Activated naive CD4-positive, alpha-beta T cell (primary cell): ENCODE data around the gene SNX9.
"Not testable (repeated sequence)": the region's sequence is repeated elsewhere in the genome, so short reads cannot be mapped to it uniquely, and the experiment has no call there.

Experiments used
- DNase-seq, 4 experiments: peaks; one replicate each; lab custom pipeline; 2025; lab: John Stamatoyannopoulos, UW

Gene SNX9

DNA sequence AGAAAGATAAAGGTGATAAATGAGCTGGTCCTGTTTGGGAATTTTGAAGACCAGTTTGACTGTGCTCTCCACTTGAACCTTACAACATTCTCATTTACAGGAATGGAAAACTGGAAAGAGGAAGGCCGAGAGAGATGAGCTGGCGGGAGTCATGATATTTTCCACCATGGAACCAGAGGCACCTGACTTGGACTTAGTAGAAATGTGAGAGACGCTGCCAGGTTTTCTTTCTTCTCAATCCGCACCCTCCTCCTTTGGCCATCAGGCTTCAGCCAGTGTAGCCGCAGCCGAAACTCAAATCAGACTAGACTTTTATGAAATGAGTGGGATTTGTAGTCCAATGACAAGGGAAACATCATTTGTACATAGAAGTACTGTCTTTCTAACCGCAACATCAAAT is 104.0 kb downstream of the SNX9 start:
- DNase-seq: no peak

DNA sequence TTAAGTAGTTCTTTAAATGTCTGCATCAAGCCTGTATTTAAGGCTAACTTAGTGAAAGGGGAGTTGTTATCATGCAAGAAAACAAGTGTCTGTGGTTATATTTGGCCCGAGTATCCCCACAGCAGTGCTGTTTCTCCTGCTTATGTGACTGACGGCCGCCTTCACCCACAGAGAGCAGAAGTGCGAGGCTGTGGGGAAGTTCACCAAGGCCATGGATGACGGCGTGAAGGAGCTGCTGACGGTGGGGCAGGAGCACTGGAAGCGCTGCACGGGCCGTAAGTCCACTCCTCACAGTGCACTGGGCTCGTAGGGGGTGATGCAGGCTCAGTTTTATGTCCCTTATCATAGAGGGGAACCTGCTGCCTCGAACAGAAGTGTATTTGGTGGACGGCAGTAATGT is 105.4 kb downstream of the SNX9 start:
- DNase-seq: no peak

DNA sequence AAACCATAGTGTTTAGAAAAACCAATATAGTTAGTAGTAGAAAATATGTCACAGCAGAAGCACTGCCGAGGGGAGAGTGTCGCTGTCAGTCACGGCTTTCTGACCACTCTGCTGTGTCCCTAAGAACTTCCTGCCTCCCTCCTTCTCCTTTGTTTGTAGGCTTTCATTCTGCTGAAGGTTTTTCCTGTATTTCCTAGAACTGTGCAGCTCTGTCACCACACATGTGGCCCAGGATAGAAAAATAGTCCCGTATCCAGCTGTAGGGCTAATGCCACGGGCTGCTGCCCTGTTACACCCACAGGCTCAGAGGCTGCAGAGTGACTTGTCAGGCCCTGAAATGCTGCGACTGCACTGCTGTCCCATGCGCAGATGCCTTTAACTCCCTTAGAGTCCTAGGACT is 106.0 kb downstream of the SNX9 start:
- no peak for DNase-seq

DNA sequence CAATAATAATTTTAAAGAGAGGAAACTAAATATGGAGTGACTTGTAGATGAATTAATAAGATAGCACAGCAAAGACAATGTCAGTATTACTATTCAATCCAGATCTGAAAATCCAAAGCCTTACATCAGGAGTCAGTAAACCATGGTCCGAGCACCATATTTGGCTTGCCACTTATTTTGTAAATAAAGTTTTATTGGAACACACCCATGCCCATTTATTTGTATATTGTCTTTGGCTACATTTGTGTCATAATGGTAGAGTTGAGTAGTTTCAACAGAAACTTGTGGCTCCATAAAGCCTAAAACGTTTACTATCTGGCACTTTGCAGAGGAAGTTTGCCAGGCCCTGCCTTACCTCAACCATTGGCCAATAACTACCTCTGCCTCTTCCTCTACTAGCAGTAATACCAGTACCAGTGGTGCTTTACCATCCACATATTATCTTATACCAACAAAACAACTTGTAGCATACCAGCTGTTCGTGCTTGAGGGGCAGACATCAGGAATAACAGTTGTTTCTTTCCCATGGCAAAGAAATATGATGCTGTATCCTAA is 106.8 kb downstream of the SNX9 start:
- DNase-seq: no peak

DNA sequence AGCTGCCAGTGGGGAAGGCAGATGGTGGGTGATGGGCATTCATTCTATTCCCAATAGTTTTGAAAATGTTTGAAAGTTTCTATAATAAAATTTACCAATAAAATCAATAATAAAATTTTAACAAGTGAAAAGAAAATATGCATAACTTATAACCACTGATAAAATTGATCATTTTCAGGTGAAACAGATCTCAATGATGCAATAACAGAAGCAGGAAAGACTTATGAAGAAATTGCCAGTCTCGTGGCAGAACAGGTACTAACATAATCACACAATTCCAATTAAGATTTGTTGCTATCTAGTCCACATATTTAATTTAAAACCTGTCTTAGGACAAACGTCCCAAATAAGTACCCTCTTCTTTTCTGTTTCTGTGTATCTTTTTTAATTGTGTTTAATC is 112.7 kb downstream of the SNX9 start:
- no peak for DNase-seq

DNA sequence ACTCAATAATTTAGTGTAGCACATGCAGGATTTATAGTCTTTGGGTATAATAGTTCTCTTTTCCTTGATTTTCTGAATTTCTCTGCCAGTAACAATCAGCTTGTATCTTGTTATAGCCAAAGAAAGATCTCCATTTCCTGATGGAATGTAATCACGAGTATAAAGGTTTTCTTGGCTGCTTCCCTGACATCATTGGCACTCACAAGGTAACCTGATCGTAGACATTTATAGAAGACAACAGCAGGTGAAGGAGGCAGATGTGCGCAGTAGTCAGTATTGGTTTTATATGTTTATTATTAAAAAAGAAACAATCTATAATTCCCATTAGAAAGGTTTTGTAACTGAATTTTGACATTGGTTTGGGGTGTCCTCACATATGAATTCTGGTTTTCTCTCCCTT is 114.3 kb downstream of the SNX9 start:
- DNase-seq: no peak

DNA sequence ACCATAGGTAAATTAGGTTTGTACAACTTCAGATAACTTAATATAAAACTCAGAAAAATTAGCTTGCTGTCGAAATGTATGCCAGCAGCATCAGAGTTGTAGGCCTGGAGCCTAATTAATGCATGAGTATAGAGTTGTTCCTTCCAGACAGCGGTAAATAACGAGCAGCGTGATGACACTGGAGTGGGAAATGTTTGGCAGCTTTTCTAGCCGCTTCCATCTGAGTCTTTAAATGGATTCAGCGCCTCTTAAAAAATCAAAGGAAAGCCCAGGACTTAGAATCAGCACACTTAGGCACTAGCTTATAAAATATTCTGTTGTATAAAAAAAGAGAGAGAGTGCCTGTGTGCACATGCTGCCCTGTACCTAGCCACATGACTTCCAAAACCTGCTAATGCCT is 114.9 kb downstream of the SNX9 start:
- no peak for DNase-seq

DNA sequence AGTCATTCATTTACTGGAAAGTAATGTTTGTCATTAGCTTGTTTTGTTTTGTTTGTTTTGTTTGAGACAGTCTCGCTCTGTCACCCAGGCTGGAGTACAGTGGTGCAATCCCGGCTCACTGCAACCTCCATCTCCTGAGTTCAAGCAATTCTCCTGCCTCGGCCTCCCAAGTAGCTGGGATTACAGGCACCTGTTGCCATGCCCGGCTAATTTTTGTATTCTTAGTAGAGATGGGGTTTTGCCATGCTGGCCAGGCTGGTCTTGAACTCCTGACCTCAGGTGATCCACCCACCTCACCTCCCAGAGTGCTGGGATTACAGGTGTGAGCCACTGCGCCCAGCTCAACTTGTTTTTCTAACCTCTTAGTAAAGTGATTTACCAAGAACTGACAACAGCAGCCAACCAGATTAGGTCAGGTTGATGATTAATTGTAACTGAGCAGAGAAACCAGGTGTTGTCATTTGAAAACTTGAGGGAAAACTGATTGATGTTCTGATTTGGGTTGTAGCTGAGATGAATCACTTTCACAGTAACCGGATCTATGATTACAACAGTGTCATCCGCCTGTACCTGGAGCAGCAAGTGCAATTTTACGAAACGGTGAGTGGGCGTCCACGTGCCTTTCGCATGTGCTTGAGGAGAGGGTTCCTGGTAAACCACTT is 117.5 kb downstream of the SNX9 start:
- not testable (repeated sequence) for DNase-seq

DNA sequence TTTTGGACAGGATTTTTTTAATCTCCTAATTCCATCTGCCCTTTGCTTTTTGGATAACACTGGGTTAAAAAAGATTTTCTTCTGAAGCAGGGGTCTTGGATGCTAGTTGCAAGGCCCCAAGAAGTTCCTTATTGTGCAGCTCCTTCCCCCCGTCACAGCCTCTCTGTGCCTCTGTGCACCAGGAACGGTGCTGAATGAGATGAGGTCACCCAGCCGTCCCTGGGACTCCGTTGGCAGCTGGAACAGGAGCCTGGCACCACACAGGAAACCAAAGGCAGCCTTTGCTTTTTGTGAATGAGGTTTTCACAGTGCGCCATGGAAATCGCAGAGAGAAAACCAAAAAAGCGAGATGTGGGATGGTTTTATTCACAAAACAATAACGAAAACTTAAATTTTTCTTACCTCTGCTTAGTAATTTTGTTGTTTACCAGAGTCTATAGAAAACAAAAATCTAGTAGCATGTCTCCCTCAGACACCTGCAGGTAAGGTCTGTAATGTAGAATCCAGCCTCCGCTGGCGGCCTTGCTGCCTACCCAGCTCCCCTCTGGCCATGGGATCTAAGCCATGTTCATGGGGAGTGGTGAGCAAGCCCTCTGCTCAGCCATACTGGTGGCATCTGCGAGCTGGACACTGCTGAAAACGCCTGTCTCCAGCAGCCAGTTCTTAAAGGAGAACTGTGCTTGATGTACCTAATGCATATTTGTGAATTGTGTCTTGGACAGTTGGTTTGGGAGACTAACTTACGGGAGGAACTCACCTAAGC is 118.2 kb downstream of the SNX9 start:
- DNase-seq: no peak

DNA sequence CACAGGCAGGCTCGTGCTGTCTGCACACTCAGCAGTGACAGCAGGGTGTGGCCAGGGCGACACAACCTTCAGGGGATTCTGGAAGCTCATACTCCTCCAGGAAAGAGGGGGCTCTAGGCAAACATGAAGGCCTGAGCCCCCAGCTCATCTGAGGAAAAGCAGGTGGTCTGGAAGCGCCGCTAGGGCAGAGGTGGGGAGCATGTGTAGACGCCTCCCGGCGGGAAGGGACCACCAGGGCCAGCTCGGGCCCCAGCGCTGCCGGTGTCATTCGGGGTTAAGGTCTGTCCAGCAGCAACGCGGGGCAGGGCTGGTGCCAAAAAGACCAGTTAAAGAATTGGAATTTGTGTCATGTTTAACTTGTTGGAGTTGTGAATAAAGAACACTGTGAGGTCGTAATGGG is 119.3 kb downstream of the SNX9 start:
- no peak for DNase-seq

DNA sequence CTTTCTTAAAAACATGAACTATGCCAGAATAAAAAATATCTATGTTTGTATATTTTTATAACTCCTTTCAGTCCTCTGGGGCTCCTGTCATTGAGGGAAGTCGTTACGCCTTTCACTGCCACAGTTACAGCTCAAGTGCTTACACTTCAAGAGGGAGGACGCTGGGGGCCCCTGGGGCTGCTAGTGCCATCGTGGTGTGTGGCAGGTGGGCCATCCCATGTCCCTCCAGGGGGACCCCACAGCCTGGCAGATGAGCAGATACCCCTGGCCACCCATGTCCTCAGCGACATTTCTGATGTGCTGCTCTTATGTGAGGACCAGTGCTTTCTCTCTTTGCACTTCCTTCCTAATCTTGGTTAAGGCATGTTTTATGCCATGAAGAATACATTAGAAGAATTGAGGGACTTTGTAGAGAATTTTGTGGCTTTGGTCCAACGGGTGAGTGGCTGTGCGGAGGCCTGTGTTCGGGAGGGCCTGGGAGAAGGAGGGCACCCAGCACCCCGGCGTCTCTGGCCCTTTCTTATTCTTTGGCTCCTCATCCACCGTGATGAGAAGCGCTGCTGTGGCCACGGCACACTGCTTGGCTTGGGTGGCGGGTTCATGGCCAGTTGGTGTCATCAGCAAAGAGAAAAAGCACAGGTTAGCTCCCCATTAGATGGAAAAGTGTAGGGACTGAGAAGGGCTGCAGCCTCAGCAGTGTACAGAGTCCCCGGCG is 120.4 kb downstream of the SNX9 start:
- DNase-seq: no peak

DNA sequence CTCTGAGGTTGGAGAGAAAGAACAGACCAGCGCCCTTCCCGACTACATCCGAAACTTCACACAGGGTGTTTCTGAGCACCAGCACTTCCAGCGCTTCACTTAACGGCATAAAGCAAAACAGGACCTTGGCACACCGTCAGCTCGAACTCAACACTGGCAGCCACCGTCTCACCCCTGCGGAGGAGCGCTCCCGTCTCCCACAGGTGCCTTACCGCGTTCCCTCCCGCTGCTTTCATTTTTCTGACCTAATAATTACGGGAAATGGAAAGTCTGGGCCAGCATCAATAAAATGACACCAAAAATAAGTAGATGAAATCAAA is 120.9 kb downstream of the SNX9 start:
- no peak for DNase-seq

DNA sequence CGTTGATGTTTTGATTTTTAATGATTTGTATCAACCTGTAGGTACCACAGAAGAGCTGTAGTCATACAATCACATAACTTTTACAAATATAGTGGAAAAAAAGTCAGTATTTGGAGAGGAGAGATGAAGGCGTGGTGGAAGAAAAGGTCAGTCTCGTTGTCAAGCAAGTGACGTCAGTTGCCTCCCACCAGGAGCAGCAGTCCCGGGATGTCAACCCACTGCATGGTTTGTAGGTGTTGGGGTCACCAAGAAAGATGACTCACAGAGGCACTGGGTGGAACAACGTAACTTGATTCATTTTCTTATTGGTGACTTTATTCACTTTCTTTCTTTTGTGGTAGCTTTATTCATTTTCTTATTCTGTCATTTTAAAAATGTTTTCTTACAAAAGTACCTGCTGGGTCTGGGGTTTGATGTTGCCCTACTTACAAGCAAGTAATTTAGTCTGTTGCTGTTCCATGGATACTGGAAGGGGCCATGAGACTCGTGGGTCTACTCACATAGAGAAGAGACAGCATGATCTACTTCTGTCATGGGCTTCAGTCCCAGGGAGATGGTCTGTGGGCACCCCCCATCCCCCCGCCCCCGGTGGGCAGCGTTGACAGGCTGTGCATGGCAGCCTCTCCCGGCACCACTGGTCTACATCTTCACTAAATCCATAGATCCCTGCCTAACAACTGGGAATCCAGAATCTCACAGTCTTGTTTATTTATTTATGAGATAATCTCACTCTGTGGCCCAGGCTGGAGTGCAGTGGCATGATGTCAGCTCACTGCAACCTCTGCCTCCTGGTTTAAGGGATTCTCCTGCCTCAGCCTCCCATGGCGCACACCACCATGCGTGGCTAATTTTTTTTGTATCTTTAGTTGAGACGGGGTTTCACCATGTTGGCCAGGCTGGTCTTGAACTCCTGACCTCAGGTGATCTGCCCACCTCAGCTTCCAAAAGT is 122.2 kb downstream of the SNX9 start:
- DNase-seq: no peak

DNA sequence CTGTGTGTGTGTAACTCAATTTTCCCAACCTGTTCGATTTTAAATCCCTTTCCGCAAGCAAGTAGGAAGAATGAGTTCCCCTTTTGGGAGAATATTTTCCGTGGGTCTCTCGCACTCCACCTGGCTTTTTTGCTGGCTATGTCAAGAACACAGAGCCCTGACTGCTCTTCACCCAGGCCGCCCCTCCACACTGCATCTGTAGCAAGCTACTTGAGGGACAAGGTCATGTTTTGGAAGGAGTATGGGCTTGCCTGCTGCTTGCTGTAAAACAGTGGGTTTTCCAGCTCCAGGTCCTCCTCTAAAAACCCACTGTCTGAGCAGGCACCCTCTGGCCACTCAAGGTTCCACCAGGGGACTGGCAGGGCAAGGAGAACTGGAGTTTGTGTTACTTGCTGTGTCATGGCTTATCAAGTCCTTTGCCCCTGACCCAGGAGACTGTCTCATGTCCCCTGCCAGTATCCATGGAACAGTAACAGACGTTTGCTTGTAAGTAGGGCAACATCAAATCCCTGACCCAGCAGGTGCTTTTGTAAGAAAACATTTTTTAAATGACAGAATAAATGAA is 123.1 kb downstream of the SNX9 start:
- no peak for DNase-seq

DNA sequence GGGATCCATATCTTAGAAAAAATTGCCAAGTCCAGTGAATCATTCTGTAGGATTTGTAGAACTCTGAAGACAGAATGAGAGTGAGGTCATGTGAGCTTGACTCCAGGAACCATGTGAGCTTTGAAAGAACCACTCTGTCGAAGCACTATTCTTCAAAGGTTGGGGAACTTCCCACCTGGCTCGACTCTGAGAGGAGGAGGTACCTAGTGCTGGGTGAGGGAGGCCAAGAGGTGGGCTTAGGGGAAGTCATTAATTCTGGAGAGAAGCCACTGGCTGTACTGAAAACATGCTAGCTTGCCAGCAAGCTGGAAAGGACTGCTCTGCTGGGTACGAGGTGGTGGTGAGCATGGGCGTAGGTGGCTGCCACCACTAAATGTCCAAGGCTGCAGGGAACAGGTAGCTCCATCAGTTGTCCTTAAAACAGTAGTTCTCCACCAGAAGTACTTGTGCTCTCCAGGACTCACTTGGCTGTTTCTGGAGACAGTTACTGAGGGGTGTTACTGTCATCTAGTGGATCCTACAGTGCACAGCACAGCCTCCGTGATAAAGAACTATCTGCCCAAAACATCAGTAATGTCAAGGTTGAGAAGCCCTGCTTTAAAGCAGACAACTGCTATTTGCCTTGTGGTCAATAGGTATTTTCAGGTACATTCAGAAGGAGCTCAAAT is 124.0 kb downstream of the SNX9 start:
- DNase-seq: no peak

DNA sequence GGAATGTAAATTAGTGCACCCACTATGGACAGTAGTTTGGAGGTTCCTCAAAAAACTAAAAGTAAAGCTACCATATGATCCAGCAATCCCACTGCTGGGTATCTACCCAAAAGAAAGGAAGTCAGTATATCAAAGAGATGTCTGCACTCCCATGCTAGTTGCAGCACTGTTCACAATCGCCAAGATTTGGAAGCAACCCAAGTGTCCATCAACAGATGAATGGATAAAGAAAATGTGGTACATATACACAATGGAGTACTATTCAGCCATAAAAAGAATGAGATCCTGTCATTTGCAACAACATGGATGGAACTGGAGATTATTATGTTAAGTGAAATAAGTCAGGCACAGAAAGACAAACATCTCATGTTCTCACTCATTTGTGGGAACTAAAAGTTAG is 127.9 kb downstream of the SNX9 start:
- not testable (repeated sequence) for DNase-seq

DNA sequence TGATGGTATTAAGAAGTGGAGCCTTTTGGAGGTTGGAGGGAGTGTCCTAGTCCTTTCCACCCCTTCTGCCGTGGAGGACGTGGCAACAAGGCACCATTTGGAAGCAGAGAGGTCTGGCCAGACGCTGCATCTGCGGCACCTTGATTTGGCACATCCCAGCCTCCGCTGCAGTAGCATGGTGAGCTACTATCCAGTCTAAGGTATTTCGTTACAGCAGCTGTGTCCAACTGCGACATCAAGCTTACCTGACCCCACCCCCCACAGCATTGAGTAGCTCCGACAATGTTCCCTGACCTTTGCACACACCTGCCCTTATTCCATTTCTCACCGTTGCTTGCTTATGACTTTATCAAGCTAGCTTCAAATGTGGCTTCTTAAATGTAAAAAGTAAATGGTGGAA is 128.8 kb downstream of the SNX9 start:
- no peak for DNase-seq

DNA sequence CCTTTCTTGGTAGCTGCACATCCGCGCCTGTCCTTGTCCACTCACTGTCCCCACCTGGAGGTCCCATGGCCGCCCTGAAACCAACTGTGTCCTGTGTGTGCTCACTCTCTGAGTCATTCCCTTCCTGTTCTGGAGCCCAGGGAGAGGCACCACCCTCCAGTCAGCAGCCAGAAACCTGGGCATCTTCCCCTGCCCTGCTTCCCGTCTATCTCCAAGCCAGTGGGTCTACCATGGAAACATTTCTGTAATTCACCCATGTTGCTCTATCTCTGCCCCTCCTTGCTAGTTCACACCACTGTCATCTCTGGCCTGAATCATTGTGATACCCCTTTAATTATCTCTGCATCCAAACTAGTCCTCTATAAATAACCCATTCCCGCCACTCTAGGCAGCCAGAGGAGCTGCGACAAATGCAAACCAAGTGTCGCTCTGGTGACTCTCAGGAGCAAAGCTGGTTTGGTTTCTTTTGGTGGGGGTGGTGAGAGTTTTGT is 129.9 kb downstream of the SNX9 start:
- DNase-seq: no peak

DNA sequence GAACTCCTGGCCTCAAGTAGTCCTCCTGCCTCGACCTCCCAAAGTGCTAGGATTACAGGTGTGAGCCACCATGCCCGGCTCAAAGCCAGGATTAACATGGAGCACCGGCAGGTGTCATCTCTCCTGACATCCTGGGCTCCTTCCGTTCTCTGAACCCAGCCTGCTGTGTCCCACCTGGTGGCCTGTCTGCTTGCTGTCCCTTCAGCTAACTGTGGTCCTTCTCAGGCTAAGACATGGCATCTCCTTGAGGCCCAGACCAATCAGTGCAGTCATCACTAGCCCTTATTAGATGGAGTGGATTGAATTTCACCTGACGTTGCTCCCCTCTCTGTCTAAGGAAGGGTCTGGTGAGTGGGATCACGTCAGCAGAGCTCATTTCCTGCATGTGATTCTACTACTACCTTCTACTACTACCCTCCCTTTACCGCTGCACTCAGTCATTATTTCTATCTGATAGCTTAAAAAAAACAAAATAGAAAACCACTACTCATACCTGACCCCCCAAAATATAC is 130.6 kb downstream of the SNX9 start:
- DNase-seq: no peak
